OCI-LY3 (cell line): ENCODE data around the gene IRGC.

Experiments
- H2AFZ ChIP-seq: fragments of 200-600, 300-600 bp; shearing (Covaris generic); 2 replicates; pipeline ENCODE4 v1.6.0; 2014; ENCODE audit warnings: antibody characterized with exemption, low read depth, low read length
- H3K27ac ChIP-seq: fragments of 200-600, 300-600 bp; sonication (generic); 2 replicates; pipeline ENCODE4 v1.5.1; 2014; ENCODE audit warnings: mild to moderate bottlenecking, low read length, moderate library complexity, mixed read lengths
- H3K27me3 ChIP-seq: fragments of 200-600, 300-600 bp; sonication (generic); 2 replicates; pipeline ENCODE4 v1.6.1; 2014; ENCODE audit warnings: low read depth, low read length, mixed read lengths
- H3K36me3 ChIP-seq: fragments of 200-600, 300-600 bp; sonication (generic); replicated peaks from 2 replicates; pipeline ENCODE3; 2014; ENCODE audit warnings: low read depth, low read length, mixed read lengths
- H3K4me1 ChIP-seq: fragments of 300-600, 200-600 bp; sonication (generic); 2 replicates; pipeline ENCODE4 v1.6.1; 2014; ENCODE audit warnings: low read length, mixed read lengths
- H3K4me2 ChIP-seq: fragments of 200-600, 300-600 bp; sonication (generic); 2 replicates; pipeline ENCODE4 v1.6.1; 2014; ENCODE audit warnings: low read length, mixed read lengths
- H3K4me3 ChIP-seq: fragments of 300-600, 200-600 bp; sonication (generic); 2 replicates; pipeline ENCODE4 v1.5.1; 2014; ENCODE audit warnings: antibody characterized with exemption, mild to moderate bottlenecking, low read length, moderate library complexity
- H3K79me2 ChIP-seq: fragments of 300-600, 200-600 bp; shearing (Covaris generic); 2 replicates; pipeline ENCODE4 v1.6.1; 2014; ENCODE audit warnings: mild to moderate bottlenecking, low read length, mixed read lengths
- H3K9ac ChIP-seq: fragments of 300-600, 200-600 bp; shearing (Covaris generic); 2 replicates; pipeline ENCODE4 v1.6.0; 2014; ENCODE audit warnings: mild to moderate bottlenecking, low read length, moderate library complexity
- H3K9me3 ChIP-seq: fragments of 200-600, 300-600 bp; shearing (Covaris generic); 2 replicates; pipeline ENCODE4 v1.6.1; 2014; ENCODE audit warnings: low read length, mixed read lengths; ENCODE audit not compliant: insufficient read depth
- H4K20me1 ChIP-seq: fragments of 200-600, 300-600 bp; sonication (generic); 2 replicates; pipeline ENCODE4 v1.6.1; 2016; ENCODE audit warnings: low read length, mixed read lengths; ENCODE audit not compliant: insufficient read depth
- EZH2phosphoT487 ChIP-seq: fragments of 200-600 bp; shearing (Covaris generic); IDR thresholded peaks from 2 replicates; pipeline ENCODE4 v1.6.1; 2018; ENCODE audit warnings: antibody characterized with exemption, mixed run types, low read depth
- TF ChIP-seq, protein P1 (sequence below): fragments of 200-600, 300-600 bp; sonication (generic); IDR thresholded peaks from 2 replicates; pipeline ENCODE4 v1.5.1; 2014; ENCODE audit warnings: antibody characterized with exemption, low read length, low read depth

The IRGC gene

DNA sequence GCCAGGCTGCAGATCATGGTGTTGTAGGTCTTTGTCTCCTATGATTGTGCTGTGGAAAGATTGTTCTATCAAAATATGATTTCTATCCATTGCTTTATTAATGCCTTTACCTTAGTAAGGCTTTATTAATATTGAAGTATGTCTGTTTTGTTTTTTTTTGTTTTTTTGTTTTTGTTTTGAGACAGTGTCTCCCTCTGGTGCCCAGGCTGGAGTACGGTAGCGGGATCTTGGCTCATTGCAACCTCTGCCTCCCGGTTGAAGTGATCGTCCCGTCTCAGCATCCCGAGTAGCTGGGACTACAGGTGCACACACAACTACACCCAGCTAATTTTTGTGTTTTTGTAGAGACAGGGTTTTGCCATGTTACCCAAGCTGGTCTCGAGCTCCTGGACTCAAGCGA, 7.7 kb downstream of the IRGC start:
- H3K9ac ChIP-seq = no peak overlapping the region
- H2AFZ ChIP-seq = no peak overlapping the region
- H3K4me1 ChIP-seq = peaks cover 14% of the 10 kb centered on the region
- no peak overlapping the region for H3K27ac ChIP-seq
- no peaks in the 10 kb centered on the region for H4K20me1 ChIP-seq
- TF ChIP-seq, protein P1, sequence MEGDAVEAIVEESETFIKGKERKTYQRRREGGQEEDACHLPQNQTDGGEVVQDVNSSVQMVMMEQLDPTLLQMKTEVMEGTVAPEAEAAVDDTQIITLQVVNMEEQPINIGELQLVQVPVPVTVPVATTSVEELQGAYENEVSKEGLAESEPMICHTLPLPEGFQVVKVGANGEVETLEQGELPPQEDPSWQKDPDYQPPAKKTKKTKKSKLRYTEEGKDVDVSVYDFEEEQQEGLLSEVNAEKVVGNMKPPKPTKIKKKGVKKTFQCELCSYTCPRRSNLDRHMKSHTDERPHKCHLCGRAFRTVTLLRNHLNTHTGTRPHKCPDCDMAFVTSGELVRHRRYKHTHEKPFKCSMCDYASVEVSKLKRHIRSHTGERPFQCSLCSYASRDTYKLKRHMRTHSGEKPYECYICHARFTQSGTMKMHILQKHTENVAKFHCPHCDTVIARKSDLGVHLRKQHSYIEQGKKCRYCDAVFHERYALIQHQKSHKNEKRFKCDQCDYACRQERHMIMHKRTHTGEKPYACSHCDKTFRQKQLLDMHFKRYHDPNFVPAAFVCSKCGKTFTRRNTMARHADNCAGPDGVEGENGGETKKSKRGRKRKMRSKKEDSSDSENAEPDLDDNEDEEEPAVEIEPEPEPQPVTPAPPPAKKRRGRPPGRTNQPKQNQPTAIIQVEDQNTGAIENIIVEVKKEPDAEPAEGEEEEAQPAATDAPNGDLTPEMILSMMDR = no peak
- no peak for TF ChIP-seq EZH2phosphoT487
- H3K4me2 ChIP-seq = no peak overlapping the region
- H3K36me3 ChIP-seq = peaks cover 3% of the 10 kb centered on the region
- no peaks in the 10 kb centered on the region for H3K79me2 ChIP-seq
- no peaks in the 10 kb centered on the region for H3K9me3 ChIP-seq
- no peaks in the 10 kb centered on the region for H3K27me3 ChIP-seq
- H3K4me3 ChIP-seq = no peak overlapping the region

DNA sequence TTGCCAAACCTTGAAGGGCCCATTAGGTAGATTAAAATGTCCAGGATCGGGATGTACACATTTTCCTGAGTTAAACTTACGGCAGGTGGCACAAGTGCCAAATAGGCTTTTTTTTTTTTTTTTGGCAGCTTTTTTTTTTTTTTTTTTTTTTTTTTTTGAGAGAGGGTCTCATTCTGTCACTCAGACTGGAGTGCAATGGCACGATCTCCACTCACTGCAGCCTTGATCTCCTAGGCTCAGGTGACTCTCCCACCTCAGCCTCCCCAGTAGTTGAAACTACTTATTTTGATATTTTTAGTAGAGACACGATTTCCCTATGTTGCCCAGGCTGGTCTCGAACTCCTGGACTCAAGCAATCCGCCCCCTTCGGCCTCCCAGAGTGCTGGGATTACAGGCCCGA, 9.0 kb downstream of the IRGC start:
- H3K9ac ChIP-seq = 0 out of 2 replicates have a peak overlapping the region, but pooled peaks have one; percentile 4
- no peaks in the 10 kb centered on the region for H4K20me1 ChIP-seq
- no peaks in the 10 kb centered on the region for H3K79me2 ChIP-seq
- H3K27me3 ChIP-seq = no peaks in the 10 kb centered on the region
- no peak overlapping the region for H3K4me3 ChIP-seq
- no peak overlapping the region for H2AFZ ChIP-seq
- no peaks in the 10 kb centered on the region for H3K9me3 ChIP-seq
- H3K27ac ChIP-seq = no peak overlapping the region
- H3K4me2 ChIP-seq = peak overlapping the region; percentile 32
- peaks cover 14% of the 10 kb centered on the region for H3K4me1 ChIP-seq
- no peak for TF ChIP-seq EZH2phosphoT487
- TF ChIP-seq, protein P1 = no peak
- peaks cover 14% of the 10 kb centered on the region for H3K36me3 ChIP-seq

DNA sequence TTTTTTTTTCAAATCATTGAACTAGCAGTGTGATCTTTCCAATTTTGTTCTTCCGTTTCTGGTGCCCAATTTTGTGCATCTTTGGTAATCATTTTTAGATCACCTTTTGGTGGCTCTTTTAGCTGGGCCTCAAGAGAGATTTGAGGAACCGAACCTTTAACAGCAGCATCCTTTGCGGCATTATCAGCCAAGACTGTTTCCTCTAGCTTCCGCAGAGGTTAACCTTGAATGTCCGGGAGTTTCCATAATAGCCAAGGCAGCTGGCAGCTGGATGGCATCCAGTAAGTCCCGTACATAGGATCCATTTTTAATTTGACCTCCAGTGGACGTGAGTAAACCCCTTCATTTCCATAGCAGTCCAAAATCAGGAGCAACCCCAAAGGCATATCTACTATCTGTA, 9.6 kb downstream of the IRGC start:
- H4K20me1 ChIP-seq = no peaks in the 10 kb centered on the region
- H3K79me2 ChIP-seq = no peaks in the 10 kb centered on the region
- H3K36me3 ChIP-seq = peaks cover 18% of the 10 kb centered on the region
- no peaks in the 10 kb centered on the region for H3K27me3 ChIP-seq
- TF ChIP-seq EZH2phosphoT487 = no peak
- TF ChIP-seq, protein P1 = no peak
- H3K4me3 ChIP-seq = no peak overlapping the region
- H3K4me2 ChIP-seq = peak overlapping the region; percentile 32
- no peak overlapping the region for H2AFZ ChIP-seq
- H3K27ac ChIP-seq = no peak overlapping the region; the same call in 1 of the 2 replicates
- no peaks in the 10 kb centered on the region for H3K9me3 ChIP-seq
- H3K9ac ChIP-seq = 0 out of 2 replicates have a peak overlapping the region, but pooled peaks have one; percentile 4
- peaks cover 14% of the 10 kb centered on the region for H3K4me1 ChIP-seq

DNA sequence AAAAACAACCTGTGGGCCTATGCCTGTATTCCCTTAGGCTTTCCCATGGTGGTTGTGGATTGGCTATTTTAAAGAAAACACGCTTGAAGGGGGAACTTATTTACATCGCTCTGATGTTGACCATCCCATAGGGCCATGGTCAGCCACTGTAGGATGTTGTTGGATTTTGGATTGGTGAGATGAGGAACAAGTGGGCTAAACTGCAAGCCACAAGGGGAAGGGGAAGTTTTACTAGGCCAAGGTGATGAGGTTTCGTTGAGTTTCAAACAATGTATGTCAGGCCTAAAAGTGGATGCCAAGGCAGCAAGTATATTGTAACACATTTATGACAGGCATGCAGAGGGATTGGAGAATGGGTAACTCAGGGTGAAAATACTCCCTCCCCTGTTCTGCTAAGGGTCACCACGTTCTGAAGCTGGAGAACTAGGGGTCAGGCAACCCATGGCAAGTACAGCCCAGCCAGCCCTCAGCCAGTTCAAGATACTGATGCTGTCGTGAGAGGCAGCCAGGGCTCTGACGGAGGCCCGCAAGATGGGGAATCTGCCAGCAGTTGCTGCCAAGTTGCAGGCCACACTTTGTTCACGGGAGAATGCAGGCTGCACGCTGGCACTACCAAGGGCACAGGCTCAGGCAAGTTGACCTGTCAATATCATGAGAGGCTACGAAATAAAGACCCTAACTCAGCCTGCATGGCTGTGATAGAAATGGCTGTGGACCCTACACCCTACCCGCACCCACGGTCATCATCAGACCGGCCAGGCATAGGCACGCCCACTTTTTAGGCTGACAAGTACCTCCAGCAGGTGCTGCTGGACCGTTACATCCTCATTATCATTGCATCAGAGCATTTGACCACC, 11.1 kb downstream of the IRGC start:
- Histone ChIP-seq H2AFZ (no peak overlapping the region), H3K27ac (no peak overlapping the region), H3K9ac (no peak overlapping the region), H3K4me2 (no peak overlapping the region), H4K20me1 (no peaks in the 10 kb centered on the region), H3K9me3 (no peaks in the 10 kb centered on the region), H3K27me3 (no peaks in the 10 kb centered on the region), H3K36me3 (peaks cover 31% of the 10 kb centered on the region), H3K79me2 (no peaks in the 10 kb centered on the region), H3K4me3 (no peak overlapping the region), H3K4me1 (peaks cover 14% of the 10 kb centered on the region)
- TF ChIP-seq, protein P1 = no peak
- no peak for TF ChIP-seq EZH2phosphoT487
